D721Med (cell line): ENCODE data around the gene LMBRD2.
A peak's percentile ranks its signal among the peaks of the same experiment; 100 is the strongest.

Experiments
- DNase-seq: peaks from one replicate; pipeline ENCODE4 v3.0.0; 2011; ENCODE audit warnings: low spot score; ENCODE audit not compliant: insufficient read length
- FAIRE-seq: peaks from 2 replicates; lab custom pipeline; 2011; peaks lifted over from hg19 to GRCh38; lab: Jason Lieb, UNC
- TF ChIP-seq, protein P1 (sequence below): IDR thresholded peaks from 2 replicates; pipeline ENCODE4 v1.5.1; 2012; ENCODE audit warnings: mild to moderate bottlenecking, control low read depth; ENCODE audit not compliant: insufficient read depth; ENCODE audit errors: missing control alignments

Gene LMBRD2

GRCh38 chr5:36108758-36109460 is 42.8 kb downstream of the LMBRD2 start:
- TF ChIP-seq, protein P1, sequence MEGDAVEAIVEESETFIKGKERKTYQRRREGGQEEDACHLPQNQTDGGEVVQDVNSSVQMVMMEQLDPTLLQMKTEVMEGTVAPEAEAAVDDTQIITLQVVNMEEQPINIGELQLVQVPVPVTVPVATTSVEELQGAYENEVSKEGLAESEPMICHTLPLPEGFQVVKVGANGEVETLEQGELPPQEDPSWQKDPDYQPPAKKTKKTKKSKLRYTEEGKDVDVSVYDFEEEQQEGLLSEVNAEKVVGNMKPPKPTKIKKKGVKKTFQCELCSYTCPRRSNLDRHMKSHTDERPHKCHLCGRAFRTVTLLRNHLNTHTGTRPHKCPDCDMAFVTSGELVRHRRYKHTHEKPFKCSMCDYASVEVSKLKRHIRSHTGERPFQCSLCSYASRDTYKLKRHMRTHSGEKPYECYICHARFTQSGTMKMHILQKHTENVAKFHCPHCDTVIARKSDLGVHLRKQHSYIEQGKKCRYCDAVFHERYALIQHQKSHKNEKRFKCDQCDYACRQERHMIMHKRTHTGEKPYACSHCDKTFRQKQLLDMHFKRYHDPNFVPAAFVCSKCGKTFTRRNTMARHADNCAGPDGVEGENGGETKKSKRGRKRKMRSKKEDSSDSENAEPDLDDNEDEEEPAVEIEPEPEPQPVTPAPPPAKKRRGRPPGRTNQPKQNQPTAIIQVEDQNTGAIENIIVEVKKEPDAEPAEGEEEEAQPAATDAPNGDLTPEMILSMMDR = no peak
- FAIRE-seq (no peak), DNase-seq (no peak)

DNA sequence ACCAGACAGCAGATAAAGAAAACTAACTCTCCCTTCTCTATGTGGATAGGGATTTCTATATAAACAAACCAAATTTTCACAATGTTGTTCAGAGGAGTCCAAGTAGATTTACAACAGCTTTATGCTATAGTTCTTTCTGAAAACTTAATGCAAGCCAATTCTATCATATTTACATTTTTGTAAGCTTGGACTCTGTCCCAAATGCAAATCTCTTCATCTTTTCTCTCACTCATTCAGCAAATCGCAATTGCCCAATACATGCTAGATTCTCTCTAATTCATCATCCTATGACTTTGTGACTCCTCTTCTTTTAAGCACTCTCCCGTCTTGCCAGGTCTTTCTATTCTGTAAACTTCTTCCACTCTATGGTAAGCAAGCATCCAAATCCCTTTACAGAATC is 45.9 kb downstream of the LMBRD2 start:
- DNase-seq = no peak
- TF ChIP-seq, protein P1 = no peak
- no peak for FAIRE-seq

DNA sequence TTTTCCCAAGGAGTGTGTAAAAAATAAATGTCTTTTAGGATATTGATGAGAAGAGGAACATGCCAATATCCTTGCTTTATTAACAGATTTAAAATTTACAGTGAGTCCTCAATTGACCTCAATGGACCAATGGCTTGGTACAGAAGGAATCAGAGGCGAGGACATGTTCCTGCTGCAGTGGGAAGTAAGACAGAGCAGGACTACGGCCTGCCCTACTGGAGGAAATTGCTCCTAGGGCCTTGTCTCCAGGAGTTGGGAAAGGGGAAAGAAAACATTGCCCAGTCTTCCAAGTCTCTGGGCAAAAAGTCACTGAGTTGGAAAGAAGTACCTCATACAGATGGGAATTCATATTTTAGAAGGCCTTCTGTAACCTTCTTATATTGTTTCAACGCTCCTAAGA is 51.9 kb downstream of the LMBRD2 start:
- DNase-seq = no peak
- TF ChIP-seq, protein P1 = no peak
- no peak for FAIRE-seq

- TF ChIP-seq, protein P1 = no peak
- no peak for DNase-seq
- FAIRE-seq = no peak
Observed at GRCh38 chr5:36096486-36096885, 55.2 kb downstream of the LMBRD2 start.

DNA sequence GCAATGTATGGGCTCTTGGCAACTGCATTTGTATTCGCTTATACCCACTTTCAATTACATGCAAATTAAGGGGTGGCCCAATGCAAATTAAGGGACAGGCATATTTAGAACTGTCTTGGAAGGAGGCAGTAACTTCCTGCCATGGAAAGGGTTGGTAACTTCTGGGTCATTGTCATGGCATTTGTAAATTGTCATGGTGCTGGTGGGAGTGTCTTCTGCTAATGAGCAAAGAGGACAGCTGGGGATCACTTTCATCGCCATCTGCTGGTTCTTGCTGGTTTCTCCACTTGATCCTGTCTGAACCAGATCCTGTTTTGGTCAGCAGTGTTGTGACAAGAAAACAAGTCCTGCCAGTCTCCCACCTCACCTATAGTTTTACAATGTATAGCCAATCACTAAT is 61.7 kb downstream of the LMBRD2 start:
- no peak for DNase-seq
- FAIRE-seq = peak; percentile 90
- TF ChIP-seq, protein P1 = peak; percentile 19

DNA sequence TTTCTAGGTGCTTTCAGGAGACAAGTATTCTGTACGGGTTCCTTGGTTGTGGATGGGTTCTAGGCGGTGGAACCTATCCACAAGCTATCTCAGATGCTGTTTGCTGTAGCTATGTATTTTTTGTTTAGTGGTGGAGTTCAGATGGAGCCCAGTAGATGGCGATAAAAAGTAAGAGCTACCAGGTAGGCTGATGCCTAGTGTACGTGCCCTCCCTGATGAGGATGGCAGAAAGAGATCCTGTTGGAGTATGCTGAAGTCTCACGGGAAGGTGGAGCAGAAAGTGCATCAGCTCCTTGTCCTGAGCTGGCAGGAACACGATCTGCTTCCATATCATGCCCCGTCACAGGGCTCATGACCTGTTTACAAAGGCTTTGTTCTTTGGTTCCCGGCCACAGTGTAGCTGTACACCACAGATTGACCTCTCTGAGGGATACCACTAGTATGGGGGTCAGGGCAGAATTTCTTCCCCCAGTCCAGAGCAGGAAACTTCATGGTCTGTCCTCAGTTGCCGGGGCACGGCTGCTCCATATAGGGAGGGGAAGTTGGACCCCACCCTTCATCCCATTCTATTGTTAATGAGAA is 72.4 kb downstream of the LMBRD2 start:
- DNase-seq (peak; percentile 38), FAIRE-seq (peak; percentile 88)
- TF ChIP-seq, protein P1 = peak; percentile 78

DNA sequence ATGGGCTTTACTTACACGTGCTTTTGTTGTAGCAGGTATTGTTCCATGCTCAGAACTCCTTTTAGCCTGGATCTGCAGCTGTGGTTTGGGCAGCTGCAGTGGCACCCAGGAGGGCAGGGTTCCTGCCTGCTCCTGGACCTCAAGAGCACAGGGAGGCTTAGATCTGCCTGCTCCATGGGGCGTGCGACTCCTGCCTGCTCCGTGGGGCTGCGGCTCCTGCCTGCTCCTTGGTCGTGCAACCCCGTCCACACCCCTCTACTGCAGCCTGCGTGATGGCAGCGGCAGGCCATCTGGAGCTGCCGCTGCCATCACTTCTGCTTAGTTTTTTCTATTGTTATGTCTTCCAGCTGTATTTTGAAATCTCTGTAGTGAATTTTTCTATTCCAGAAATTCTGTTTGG is 73.3 kb downstream of the LMBRD2 start:
- FAIRE-seq (no peak), DNase-seq (no peak)
- TF ChIP-seq, protein P1 = no peak
